Mesothelial cell of epicardium (in vitro differentiated cells): ENCODE measurements around the gene TRIM7. TPM values are rescaled to one million over a fixed set of nuclear protein-coding genes. Genes with fewer than 3 reads are reported as not detected.

Experiments
- DNase-seq, 2 experiments: peaks; one replicate each; pipeline ENCODE4 v3.0.0; 2021; ENCODE audit warnings: low spot score in 2 of 2; ENCODE audit not compliant: unreplicated experiment in 2 of 2
- H3K27ac Mint-ChIP-seq: 2 replicates; pipeline ENCODE4 v1.8.0; 2021; ENCODE audit warnings: mixed read lengths
- H3K27me3 Mint-ChIP-seq: 2 replicates; pipeline ENCODE4 v1.8.0; 2021; ENCODE audit warnings: low read depth, mixed read lengths
- H3K36me3 Mint-ChIP-seq: 2 replicates; pipeline ENCODE4 v1.8.0; 2021; ENCODE audit warnings: mixed read lengths
- H3K4me1 Mint-ChIP-seq: 2 replicates; pipeline ENCODE4 v1.8.0; 2021; ENCODE audit warnings: mixed read lengths
- H3K4me3 Mint-ChIP-seq: 2 replicates; pipeline ENCODE4 v1.8.0; 2021; ENCODE audit warnings: mild to moderate bottlenecking, moderate library complexity, mixed read lengths
- H3K9me3 Mint-ChIP-seq: 2 replicates; pipeline ENCODE4 v1.8.0; 2021; ENCODE audit warnings: mixed read lengths
- total RNA-seq: library from RNA; stranded (reverse); gene quantifications from 3 replicates; pipeline ENCODE4 v1.2.1, GENCODE V29; 2021
- TF ChIP-seq, protein P1 (sequence below): fragments of 200-600 bp; sonication (generic); IDR thresholded peaks from one replicate; pipeline ENCODE4 v1.5.0; 2021; ENCODE audit warnings: antibody characterized with exemption; ENCODE audit not compliant: unreplicated experiment

Gene TRIM7
- total RNA-seq, result 0.57 to 0.72 TPM (median 0.62 TPM) in 3 replicates

DNA sequence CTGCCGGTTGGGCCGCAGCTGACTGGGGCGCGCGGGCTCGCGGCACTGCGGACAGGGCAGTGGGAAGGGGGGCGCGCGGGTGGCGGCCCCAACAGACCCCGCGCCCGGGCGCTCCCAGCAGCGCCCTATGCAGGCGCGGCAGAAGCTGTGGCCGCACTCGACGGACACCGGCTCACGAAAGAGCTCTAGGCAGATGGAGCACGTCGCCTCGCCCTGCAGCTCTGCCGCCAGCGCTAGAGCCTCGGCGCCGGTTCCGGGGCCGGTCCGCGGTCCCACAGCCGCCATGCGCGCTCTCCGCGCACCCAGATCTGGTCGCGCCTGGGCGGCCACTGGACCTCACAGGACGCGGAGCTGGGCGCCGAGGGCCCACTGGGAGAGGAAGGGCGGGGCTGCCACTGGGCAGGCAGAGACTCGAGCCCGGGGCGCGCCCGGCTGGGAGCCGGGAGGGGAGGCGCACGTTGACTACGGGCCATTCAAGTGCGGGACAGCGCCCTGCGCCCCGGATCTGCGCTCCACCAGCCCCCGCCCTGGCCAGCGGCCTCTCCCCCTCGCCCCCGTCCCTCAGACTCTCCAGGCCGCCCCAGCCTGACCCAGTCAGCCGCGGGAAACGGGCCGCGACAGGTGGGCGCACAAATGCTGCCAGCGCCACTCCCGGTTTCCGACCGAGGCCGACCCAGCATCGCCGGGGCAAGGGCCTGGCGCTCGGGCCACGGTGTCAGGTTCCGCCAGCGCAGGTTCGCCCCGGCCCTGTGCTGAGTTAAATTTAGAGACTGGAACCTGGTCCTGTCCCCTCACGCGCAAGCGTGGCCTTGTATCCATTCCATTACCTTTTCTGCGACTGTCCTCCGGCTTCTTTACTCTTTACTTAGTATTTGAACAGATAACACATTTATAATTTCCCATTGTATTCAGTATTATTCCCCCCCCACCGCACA, at the start of gene TRIM7:
Gene TRIM7, minus strand, starts transcription at position 371 of the 935 bp plus-strand sequence. Its CDS starts 86 bp downstream, at position 285.
- Mint-ChIP-seq H3K4me3 (peak within 1 kb of the TSS; percentile 75), H3K4me1 (peaks cover 18% of the 10 kb centered on the region), H3K36me3 (no peaks in the 10 kb centered on the region), H3K9me3 (no peaks in the 10 kb centered on the region), H3K27ac (peak within 1 kb of the TSS; percentile 94), H3K27me3 (peaks cover 59% of the 10 kb centered on the region)
- DNase-seq, result no peak
- TF ChIP-seq, protein P1, sequence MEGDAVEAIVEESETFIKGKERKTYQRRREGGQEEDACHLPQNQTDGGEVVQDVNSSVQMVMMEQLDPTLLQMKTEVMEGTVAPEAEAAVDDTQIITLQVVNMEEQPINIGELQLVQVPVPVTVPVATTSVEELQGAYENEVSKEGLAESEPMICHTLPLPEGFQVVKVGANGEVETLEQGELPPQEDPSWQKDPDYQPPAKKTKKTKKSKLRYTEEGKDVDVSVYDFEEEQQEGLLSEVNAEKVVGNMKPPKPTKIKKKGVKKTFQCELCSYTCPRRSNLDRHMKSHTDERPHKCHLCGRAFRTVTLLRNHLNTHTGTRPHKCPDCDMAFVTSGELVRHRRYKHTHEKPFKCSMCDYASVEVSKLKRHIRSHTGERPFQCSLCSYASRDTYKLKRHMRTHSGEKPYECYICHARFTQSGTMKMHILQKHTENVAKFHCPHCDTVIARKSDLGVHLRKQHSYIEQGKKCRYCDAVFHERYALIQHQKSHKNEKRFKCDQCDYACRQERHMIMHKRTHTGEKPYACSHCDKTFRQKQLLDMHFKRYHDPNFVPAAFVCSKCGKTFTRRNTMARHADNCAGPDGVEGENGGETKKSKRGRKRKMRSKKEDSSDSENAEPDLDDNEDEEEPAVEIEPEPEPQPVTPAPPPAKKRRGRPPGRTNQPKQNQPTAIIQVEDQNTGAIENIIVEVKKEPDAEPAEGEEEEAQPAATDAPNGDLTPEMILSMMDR, result no peak

DNA sequence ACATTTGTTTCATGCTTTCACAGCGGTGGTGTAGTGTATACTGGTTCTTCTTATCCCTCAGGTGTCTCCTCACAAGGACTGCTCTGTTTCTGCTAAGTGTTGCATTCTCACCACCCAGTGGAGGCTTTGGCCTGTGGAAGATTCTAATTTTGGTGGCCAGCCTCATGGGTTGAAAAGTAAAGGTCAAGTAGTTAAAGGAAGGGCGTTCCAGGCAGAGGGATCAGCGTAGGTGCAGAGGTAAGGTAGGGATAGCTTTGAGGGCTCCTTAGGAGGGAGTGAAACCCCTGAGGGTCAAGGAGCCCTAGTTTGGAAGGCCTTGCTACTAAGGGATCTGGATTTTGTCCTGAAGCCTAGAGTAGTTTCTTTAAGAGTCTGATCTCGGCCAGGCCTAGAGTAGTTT, 43.3 kb upstream of the TRIM7 start:
- DNase-seq, result no peak
- H3K27ac Mint-ChIP-seq, result peak overlapping the region; percentile 96
- H3K27me3 Mint-ChIP-seq, result no peaks in the 10 kb centered on the region
- no peaks in the 10 kb centered on the region for H3K9me3 Mint-ChIP-seq
- TF ChIP-seq, protein P1, result no peak
- H3K36me3 Mint-ChIP-seq, result no peaks in the 10 kb centered on the region
- peak overlapping the region; percentile 90 for H3K4me3 Mint-ChIP-seq
- peaks cover 40% of the 10 kb centered on the region for H3K4me1 Mint-ChIP-seq

DNA sequence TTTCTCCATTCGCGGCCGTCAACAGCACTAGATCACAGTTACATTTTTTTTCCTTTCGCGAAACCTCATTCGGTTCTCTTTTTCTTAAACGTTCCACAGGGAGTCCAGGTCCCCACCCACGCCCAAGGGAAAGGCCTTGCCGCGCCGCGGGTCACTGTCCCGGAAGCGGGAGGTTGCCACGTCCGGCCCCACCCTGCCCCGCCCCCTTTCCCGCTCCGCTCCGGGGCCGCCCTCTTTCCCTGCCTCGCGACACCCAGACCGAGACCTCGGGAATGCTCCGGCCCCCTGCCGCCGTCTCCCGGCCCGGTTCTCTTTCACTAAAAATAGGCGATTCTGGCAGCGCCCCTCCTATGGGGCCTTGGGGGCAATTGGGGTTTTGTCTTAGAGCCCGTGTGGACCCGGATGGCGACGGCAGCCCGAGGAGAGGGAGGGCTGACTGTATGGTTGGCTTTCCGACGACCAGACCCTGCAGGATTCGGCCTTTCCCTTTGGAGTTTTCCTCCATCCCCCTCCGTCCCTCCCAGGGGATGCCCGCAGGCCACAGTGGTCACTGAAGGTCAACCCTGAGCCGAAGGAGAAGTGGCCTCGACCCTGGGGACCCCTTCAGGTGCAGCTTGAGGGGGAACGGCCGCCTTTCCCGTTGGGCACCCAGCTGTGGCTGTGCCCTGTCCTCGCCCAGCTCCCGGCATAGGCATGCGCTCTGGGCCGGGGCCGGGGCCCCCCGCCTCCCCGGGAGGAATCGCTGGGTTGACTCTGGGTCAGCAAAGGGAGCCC, 41.5 kb upstream of the TRIM7 start:
- peaks cover 49% of the 10 kb centered on the region for H3K4me1 Mint-ChIP-seq

GRCh38 chr5:181245427-181246275, 40.7 kb upstream of the TRIM7 start:
- Mint-ChIP-seq H3K36me3 (peaks cover 12% of the 10 kb centered on the region), H3K4me1 (peaks cover 50% of the 10 kb centered on the region), H3K27me3 (no peaks in the 10 kb centered on the region), H3K27ac (peak overlapping the region; percentile 99), H3K4me3 (peak overlapping the region; percentile 90), H3K9me3 (no peaks in the 10 kb centered on the region)
- no peak for DNase-seq
- TF ChIP-seq, protein P1, result no peak

More for the DNA sequence above, 41.5 kb upstream of the TRIM7 start:
- H3K27me3 Mint-ChIP-seq, result no peaks in the 10 kb centered on the region
- no peaks in the 10 kb centered on the region for H3K9me3 Mint-ChIP-seq
- DNase-seq, result peak; percentile 70 to 85
- peaks cover 11% of the 10 kb centered on the region for H3K36me3 Mint-ChIP-seq
- H3K4me3 Mint-ChIP-seq, result peak overlapping the region; percentile 90
- H3K27ac Mint-ChIP-seq, result peak overlapping the region; percentile 99
- TF ChIP-seq, protein P1, result no peak
